Measurements from ENCODE around the gene CHRD.

CHRD gene

GRCh38 chr3:184358921-184359350, 20.9 kb upstream of the CHRD start:
- Histone ChIP-seq H3K4me2 (ENCODE audit: low read length) (no peak overlapping the region), H3K4me1 (ENCODE audit: control insufficient read depth, low read length) (peaks cover 14% of the 10 kb centered on the region), H3K9me2 (replicated peaks; ENCODE audit: control insufficient read depth, low read length) (no peaks in the 10 kb centered on the region)

DNA sequence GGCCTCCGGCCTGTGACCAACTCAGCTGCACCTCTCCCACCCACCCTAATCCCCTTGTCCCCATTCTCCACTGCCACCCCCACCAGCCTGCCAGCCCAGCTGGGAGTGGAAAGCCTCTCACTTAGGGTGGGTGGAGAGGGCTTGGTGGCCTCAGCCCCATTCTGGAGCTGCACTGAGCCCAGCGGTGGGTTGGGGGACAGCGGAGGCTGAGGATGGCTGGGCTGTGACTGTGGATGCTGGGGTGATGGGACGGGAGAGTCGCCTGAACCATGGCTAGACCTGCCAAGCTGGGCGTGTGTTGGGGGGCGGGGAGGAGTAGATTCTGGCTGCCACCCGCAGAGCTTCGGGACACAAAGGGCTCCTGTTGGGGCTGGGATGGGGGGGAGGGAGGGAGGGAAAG, 20.2 kb upstream of the CHRD start:
- Histone ChIP-seq H3K4me3 (ENCODE audit: low read length) (no peak overlapping the region), H3K4me1 (ENCODE audit: control insufficient read depth, low read length) (peaks cover 17% of the 10 kb centered on the region), H3K9me2 (replicated peaks; ENCODE audit: control insufficient read depth, low read length) (no peaks in the 10 kb centered on the region), H4K20me1 (ENCODE audit: control insufficient read depth, insufficient read depth, low read depth, low read length) (peaks cover 2% of the 10 kb centered on the region; the same call in 1 of the 2 replicates), H3K36me3 (ENCODE audit: control insufficient read depth, low read length) (peaks cover 18% of the 10 kb centered on the region), H3K27me3 (ENCODE audit: control insufficient read depth, low read length) (no peaks in the 10 kb centered on the region), H3K79me2 (ENCODE audit: control insufficient read depth, low read length) (peaks cover 26% of the 10 kb centered on the region), H3K27ac (ENCODE audit: low read depth, low read length) (no peak overlapping the region), H3K9me3 (ENCODE audit: control insufficient read depth, insufficient read depth, low read length) (no peaks in the 10 kb centered on the region), H3F3A (ENCODE audit: control insufficient read depth, insufficient read depth) (no peaks in the 10 kb centered on the region), H3K4me2 (ENCODE audit: low read length) (no peak overlapping the region)
- TF ChIP-seq EZH2phosphoT487 (IDR thresholded peaks at IDR 0.05; ENCODE audit: borderline replicate concordance, low read length) = no peak
- TF ChIP-seq, protein P1, sequence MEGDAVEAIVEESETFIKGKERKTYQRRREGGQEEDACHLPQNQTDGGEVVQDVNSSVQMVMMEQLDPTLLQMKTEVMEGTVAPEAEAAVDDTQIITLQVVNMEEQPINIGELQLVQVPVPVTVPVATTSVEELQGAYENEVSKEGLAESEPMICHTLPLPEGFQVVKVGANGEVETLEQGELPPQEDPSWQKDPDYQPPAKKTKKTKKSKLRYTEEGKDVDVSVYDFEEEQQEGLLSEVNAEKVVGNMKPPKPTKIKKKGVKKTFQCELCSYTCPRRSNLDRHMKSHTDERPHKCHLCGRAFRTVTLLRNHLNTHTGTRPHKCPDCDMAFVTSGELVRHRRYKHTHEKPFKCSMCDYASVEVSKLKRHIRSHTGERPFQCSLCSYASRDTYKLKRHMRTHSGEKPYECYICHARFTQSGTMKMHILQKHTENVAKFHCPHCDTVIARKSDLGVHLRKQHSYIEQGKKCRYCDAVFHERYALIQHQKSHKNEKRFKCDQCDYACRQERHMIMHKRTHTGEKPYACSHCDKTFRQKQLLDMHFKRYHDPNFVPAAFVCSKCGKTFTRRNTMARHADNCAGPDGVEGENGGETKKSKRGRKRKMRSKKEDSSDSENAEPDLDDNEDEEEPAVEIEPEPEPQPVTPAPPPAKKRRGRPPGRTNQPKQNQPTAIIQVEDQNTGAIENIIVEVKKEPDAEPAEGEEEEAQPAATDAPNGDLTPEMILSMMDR (IDR thresholded peaks at IDR 0.05; ENCODE audit: low read depth, low read length, poor library complexity, severe bottlenecking) = no peak

More at GRCh38 chr3:184358921-184359350, 20.9 kb upstream of the CHRD start:
- Histone ChIP-seq H3K36me3 (ENCODE audit: control insufficient read depth, low read length) (peaks cover 13% of the 10 kb centered on the region; the same call in 1 of the 2 replicates), H3K4me3 (ENCODE audit: low read length) (no peak overlapping the region), H3F3A (ENCODE audit: control insufficient read depth, insufficient read depth) (no peaks in the 10 kb centered on the region), H3K27me3 (ENCODE audit: control insufficient read depth, low read length) (no peaks in the 10 kb centered on the region), H3K9me3 (ENCODE audit: control insufficient read depth, insufficient read depth, low read length) (no peaks in the 10 kb centered on the region), H3K79me2 (ENCODE audit: control insufficient read depth, low read length) (peaks cover 20% of the 10 kb centered on the region), H4K20me1 (ENCODE audit: control insufficient read depth, insufficient read depth, low read depth, low read length) (no peaks in the 10 kb centered on the region), H3K27ac (ENCODE audit: low read depth, low read length) (no peak overlapping the region)
- TF ChIP-seq, protein P1 (IDR thresholded peaks at IDR 0.05; ENCODE audit: low read depth, low read length, poor library complexity, severe bottlenecking) = no peak
- TF ChIP-seq EZH2phosphoT487 (IDR thresholded peaks at IDR 0.05; ENCODE audit: borderline replicate concordance, low read length) = no peak

GRCh38 chr3:184360070-184360928, 19.6 kb upstream of the CHRD start:
- peaks cover 33% of the 10 kb centered on the region for H3K79me2 ChIP-seq (ENCODE audit: control insufficient read depth, low read length)
- H3K4me3 ChIP-seq (ENCODE audit: low read length) = peak overlapping the region; percentile 76
- H3K27ac ChIP-seq (ENCODE audit: low read depth, low read length) = no peak overlapping the region
- no peaks in the 10 kb centered on the region for H3F3A ChIP-seq (ENCODE audit: control insufficient read depth, insufficient read depth)
- peaks cover 6% of the 10 kb centered on the region; the same call in 1 of the 2 replicates for H4K20me1 ChIP-seq (ENCODE audit: control insufficient read depth, insufficient read depth, low read depth, low read length)
- peak overlapping the region; percentile 77 for H3K4me2 ChIP-seq (ENCODE audit: low read length)
- TF ChIP-seq EZH2phosphoT487 (IDR thresholded peaks at IDR 0.05; ENCODE audit: borderline replicate concordance, low read length) = no peak
- TF ChIP-seq, protein P1 (IDR thresholded peaks at IDR 0.05; ENCODE audit: low read depth, low read length, poor library complexity, severe bottlenecking) = no peak
- H3K36me3 ChIP-seq (ENCODE audit: control insufficient read depth, low read length) = peaks cover 25% of the 10 kb centered on the region
- no peaks in the 10 kb centered on the region for H3K9me3 ChIP-seq (ENCODE audit: control insufficient read depth, insufficient read depth, low read length)
- peaks cover 22% of the 10 kb centered on the region for H3K4me1 ChIP-seq (ENCODE audit: control insufficient read depth, low read length)
- H3K9me2 ChIP-seq (replicated peaks; ENCODE audit: control insufficient read depth, low read length) = no peaks in the 10 kb centered on the region
- no peaks in the 10 kb centered on the region for H3K27me3 ChIP-seq (ENCODE audit: control insufficient read depth, low read length)

Data from DOHH2 (cell line).